Ramos (cell line): ENCODE results near the gene TEDC1.

ENCODE experiments used
- in situ Hi-C: fragments of 300-500 bp; cut with MboI; formaldehyde crosslinking; loops from one replicate; pipeline ENCODE4 v1.14.3; 2022; ENCODE audit warnings: low sequenced_read_pairs; ENCODE audit not compliant: unreplicated experiment

The TEDC1 gene

DNA sequence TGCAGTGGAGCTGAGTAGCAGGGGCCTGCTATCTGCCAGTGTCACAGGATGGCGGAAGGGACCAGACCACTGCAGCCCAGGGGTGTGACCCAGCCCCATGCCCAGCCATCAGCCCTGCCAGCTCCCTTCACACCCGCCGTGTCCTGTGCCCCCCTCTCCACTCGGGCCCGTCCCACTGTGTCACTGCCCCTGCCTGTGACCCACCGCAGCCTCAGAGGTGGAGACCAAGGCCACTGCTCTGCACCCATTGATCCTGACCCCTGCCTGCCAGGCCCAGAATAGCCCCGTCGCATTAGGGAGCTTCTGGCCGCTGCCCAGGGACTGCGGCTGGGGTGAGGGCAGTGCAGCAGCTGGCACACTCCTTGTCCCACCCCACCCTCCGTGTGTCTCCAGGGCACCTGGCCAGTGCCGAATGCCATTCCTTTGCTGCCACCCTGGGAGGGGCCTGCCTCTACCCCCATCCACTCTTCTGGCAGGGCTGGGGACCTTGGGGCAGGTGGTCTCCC, 18.5 kb upstream of the TEDC1 start:
- in situ Hi-C loops, result no loop called here

DNA sequence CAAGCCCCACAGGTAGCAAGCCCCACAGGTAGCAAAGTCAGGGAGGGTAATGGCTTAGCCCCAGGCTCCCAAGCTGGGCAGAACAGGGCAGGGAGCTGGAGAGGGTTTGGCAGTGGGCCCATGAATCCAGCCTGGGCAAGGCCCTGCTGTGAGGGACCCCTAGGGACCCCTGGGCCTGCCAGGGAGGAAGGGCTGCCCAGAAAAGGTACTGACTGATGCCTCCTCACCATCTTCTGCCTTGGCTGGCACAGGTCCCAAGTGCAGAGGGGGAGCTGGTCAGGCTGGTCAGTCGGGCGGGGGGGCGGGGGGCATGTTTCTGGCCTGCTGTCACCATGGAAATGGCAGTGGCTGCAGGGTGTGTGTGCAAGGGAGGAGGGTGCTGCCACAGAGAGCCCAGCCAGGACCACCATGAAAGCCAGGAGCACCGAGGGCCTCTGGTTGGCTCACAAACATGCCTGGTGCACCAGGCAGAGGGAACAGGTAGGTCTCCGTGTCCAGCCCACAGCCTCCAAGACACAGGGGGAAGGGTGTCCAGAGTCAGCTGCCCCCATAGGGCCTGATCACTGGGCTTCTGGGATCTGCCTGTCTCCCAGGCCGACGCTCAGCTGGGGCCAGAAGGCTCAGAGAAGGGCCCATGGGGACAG, 17.9 kb upstream of the TEDC1 start:
- in situ Hi-C loops, result no loop called here

DNA sequence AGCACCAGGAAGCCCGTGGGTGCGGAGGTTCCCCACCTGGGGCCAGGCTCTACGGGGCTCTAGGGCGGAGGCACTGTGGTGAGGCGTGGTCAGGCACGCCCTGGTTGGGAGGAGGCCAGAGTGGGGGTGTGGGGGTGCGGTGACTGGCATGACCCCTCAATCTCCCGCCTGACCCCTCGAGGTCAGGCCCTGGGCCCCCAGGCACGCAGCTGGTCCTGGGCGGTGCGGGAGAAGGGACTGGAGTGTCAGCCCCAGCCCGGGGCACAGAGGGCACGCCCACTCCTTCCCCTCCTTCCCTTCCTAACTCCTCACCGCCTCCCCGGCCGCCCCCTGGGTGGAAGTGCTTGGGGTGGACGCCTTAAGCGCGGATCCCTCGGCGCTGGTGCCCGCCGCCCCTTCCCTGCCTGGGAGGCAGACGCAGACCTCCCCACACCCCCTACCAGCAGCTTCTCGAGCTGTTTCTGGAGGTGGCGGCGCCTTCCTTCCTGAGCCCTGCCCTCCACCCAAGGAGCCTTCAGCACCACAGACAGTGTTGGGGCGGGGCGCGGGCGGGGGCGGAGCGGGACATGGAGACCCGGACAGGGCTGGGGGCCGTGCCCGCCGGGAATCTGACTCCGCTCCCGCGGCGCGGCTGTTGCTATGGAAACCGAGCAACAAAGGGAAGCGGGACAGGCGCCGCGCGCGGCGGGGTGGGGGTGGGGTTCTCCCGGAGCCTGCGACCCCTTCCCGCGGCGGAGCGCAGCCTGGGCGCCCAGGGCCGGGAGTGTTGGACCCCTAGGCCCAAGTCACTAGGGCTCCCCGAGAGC, 17.2 kb upstream of the TEDC1 start:
- in situ Hi-C loops, result no loop called here

DNA sequence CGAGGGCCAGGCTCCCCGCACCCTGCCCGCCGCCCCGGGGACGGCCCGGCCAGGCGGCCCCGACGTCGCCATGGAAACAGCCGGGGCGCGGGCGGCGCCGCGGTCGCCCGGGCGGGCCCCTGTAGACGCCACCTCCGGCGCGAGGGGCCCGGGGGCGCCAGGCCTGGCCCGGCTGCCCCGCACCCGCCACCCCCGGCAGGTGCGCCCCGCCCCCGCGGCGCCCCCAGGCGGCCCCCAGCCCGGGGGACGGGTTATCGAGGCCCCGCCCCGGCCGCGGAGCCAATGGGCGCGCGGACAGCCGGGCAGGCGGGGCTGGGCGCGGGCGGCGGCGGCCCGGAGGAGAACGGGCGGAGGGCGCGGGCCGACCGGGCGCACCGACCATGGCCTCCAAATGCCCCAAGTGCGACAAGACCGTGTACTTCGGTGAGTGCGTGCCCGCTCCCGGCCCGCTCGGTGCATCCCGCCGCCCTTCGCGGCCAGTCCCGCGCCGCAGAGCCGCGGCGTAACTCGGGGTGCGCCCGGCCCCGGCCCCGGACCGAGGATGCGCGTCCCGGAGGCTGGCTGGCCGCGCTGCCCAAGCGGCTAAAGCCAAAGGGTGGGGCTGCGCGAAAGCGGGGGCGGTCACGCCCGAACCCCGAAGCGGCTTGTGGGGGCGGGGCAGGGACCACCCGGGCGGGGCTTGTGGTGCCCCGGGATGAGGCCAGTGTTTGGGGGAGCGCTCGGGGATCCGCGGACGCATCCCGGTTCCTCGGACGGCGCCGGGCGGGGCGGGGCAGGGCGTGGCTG, 16.4 kb upstream of the TEDC1 start, which contains the start of gene CRIP2:
TSS of gene CRIP2 (plus strand) at position 339 of the 786 bp plus-strand sequence. CDS start at position 381, 42 bp downstream.
- in situ Hi-C loops, result no loop called here

DNA sequence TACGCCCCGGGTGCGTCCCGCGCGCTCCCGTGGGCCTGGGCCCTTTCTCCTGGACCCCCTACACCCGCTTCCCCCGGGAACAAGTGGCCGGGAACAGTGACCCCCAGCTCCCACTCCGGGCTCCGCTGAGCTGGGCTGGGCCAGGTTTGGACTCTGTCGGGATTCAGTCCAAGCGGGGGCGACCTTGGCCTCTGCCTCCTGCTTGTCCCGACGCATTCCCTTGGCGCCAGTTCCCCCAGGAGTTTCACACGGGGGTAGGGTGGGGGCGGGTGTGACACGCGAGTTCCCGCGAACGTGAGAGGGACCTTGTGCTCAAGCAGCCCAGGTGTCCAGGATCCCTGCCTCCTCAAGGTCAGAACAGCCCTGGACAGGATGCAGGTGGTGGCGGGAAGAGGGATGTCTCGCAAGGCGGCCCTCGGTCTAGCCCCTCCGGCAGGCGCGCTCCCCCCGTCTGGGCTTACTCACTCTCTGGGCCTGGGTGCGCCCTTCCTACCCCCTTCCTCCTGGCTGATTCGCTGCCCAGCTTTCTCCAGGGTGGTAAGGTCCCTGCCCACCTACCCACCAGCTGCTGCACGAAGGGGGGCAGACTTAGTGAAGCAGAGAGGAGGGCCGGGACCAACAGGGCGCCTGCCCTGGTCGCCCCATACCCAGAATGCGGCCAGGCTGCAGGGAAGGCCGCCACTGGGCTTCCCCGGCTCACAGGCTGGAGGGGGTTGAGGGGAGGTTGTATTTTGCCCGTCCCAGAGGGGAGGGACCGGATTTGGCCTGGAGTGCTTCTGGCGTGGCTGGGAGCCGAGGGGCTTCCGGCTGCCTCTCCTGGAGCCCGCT, 15.6 kb upstream of the TEDC1 start:
- in situ Hi-C loops, result no loop called here

DNA sequence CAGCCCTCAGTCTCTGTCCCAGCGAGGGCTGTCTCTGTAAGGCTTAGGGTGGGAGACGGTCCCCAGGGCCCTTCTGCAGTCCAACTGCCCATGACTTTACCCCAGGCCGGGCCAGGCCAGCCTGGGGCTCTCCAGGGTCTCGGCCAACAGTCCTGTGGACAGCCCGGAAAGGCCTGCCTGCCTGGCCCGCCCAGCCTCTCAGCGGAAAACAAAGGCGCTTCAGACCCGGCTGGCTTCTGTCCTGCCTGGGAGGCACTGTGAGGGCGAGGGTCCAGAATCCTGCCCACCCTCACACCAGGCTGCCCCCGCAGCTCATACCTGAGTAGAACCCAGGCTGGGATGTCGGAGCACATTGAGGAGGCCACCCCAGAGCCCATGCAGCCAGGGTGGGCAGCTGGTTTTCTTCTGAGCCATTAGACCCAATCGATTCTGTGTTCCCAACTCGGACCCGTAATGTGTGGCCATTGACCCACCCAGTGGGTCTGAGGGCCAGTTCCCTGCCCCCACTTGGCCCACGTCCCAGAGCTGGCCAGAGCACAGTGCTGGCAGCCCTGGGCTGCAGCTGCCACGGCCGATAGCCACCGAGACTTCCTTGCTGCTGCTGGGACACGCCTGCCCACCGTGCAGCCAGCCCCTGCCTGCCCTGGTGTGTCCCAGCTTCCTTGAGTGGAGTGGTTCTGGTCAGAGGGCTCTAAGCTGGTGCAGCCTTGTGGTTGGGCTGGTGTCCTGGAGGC, 14.8 kb upstream of the TEDC1 start:
- in situ Hi-C loops, result no loop called here

DNA sequence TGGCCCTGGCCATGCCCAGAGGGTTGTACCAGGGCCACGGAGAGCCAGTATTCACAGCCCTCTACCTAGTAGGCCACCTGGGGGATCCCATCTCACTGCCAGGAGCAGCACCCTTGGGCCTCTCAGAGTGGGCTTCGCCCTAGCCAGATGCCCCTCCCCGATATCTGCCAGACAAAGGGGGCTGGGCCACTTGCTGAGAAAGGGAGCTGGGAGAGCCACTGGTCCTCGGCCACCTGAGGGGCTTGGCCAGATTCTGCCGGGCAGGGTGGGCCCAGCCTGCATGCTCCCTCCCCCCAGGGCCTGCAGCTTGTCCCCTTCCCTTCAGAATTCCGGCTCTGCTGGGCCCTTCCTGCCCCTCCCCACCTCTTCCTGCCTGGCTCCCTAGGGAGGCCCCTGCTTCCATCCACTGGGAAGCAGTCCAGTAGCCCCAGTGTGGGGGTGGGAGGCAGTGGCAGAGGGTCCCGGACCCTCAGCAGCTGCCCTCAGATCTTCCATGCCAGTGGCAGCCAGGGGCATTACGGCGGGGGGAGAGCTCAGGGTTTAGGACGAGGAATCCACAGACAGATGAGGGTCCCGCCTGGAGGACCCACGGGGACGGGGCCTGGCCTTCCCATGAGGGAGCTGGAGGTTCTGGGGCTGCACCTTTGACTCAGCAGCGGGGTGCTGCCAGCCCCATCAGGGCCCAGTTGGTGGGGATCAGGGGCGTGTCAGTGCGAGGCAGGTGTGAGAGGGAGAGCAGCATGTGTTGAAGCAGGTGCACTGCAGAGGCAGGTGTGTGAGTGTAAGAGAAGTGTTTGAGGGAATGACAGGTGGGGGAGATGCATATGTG, 14.0 kb upstream of the TEDC1 start:
- in situ Hi-C loops, result no loop called here

DNA sequence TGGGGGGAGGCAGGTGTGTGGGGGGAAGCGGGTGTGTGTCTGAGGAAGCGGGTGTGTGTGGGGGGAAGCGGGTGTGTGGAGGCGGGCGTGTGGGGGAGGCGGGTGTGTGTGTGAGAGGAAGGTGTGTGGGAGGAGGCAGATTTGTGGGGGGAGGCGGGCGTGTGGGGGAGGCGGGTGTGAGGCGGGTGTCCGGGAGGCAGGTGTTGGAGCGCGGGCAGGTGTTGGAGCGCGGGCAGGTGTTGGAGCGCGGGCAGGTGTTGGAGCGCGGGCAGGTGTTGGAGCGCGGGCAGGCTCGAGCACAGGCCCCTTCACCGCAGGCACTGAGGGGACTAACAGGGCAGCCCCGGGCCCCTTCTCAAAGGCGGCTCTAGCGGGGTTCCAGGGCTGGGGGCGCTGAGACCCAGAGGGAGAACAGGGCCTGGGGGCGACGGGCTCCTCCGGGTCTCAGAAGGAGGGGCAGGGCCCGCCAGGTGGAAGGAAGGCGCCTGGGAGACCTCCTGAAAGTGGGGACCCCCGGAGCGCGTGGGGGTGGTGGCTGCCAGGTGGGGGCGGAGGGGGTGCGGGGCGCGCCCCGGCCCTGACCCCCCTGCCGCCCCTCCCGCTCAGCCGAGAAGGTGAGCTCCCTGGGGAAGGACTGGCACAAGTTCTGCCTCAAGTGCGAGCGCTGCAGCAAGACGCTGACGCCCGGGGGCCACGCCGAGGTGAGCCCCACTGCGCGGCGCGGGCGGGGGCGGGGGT, 13.2 kb upstream of the TEDC1 start:
- in situ Hi-C loops, result no loop called here

DNA sequence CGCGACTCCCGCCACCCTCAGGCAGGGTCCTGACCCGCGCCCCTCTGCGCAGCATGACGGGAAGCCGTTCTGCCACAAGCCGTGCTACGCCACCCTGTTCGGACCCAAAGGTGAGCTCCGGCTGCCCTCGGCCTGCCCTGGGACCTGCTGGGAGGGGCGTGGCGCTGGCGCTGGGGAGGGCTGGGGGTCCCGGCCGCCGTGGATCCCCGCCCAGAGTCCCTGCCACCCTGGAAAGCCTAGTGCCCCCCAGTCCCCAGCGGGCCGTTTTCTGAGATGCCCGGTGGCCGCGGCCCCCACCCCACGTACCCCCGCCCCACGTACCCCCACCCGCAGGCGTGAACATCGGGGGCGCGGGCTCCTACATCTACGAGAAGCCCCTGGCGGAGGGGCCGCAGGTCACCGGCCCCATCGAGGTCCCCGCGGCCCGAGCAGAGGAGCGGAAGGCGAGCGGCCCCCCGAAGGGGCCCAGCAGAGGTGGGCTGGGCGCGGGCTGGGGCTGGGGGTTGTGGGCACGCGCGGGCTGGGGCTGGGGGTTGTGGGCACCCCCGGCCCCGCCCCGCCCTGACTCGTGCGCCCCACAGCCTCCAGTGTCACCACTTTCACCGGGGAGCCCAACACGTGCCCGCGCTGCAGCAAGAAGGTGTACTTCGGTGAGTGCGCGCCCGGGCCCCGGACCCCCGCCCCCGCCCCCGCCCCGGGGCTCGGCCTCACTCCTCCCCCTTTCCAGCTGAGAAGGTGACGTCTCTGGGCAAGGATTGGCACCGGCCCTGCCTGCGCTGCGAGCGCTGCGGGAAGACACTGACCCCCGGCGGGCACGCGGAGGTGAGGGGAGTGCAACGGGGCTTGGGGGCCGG, 12.4 kb upstream of the TEDC1 start:
- in situ Hi-C loops, result no loop called here

DNA sequence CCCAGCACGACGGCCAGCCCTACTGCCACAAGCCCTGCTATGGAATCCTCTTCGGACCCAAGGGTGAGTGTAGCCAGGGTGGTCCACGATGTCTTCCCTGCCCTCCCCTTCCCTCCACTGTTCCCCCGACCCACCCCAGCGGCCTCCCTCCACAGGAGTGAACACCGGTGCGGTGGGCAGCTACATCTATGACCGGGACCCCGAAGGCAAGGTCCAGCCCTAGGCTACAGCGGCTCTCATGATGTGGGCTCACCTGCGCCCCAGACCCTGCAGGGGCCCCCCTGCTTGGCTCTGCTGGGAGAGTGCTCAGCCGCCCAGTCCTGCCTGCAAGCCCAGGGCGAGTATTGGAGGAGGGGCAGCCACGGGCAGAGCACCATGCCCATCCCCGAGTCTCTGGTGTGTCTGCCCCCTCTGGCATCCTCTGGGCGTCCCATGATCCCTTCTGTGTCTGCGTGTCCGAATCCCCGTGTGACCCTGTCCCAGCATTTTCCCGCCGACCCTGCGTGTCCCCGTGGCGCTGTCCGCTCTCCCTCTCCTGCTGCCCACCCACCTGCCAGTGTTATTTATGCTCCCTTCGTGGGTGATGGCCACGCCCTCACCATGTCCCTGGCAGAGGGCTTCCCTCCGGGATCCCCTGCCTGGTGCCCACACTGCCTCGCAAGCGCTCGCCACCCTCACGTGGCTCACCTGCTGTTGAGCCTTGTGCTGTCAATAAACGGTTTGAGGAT, 11.5 kb upstream of the TEDC1 start:
- in situ Hi-C loops, result no loop called here

DNA sequence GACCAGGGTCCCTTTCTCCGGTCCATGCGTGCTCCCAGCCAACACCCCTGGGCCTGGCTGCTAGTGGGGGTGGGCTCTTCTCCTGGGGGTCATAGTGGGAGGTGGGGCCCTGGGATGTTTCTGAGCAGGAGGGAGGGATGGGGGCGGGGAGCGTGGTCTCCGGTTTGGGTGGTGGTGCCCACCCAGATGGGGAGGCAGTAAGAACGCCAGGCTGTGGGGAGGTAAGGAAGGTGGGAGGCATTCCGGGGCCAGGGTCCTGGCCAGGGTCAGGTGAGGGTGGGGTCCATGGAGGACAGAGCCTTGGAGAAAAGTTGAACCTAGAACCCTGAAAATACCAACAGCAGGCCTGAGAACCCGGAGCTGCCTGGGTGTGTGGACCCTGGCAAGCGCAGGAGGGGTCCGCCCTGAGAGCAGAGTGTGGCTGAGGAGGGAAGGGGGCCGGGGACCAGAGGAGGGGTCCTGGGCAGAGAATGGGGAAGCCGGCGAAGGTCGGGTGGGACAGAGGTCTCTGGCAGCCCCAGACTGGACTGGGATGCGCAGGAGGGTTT, 10.8 kb upstream of the TEDC1 start:
- in situ Hi-C loops, result no loop called here

DNA sequence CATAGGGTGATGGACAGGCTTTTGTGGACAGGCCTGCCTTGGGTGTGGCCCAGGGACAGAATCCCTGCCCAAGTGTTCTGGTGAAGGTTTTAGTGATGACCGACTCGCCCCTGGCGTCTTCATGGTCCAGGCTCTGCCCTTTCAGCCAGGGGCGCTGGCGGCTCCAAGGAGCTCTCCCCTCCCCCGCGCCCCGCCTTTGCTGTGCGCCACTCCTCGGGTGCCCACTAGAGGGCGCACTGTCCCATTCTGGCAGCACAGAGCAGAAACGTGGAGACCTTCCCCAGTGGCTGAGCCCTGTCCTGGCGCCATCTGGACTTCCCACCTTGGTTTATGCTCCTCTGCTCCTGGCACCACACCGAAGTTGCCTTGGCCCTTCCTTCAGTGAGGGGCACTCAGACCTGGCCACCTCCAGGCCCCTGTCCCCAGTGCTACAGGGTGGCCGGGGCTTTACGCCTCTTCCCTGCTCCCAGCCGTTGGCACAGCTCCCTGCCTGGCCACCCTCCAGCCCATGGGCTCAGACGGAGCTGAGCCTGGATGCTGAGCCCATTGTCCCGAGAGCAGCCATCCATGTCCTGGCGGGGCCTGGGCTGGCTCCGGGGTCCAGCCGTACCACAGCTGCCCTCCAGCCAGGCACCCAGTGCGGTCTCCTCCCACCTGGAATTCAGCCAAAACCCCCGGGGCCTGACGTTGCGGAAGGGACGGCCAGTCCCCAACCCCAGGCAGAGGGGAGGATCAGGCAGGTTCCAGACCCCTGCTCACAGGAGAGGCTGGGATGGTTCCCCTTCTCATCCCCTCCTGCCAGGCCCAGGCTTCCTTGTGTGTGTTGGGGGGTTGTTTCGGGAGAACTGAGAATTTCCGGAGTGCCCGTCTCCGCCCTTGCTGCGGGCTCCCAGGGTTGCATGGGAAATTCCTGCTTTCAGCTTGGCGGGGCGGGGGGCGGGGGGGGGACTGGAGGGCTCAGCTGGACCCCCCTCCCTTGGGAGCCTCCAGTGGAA, 9.9 kb upstream of the TEDC1 start:
- in situ Hi-C loops, result no loop called here

DNA sequence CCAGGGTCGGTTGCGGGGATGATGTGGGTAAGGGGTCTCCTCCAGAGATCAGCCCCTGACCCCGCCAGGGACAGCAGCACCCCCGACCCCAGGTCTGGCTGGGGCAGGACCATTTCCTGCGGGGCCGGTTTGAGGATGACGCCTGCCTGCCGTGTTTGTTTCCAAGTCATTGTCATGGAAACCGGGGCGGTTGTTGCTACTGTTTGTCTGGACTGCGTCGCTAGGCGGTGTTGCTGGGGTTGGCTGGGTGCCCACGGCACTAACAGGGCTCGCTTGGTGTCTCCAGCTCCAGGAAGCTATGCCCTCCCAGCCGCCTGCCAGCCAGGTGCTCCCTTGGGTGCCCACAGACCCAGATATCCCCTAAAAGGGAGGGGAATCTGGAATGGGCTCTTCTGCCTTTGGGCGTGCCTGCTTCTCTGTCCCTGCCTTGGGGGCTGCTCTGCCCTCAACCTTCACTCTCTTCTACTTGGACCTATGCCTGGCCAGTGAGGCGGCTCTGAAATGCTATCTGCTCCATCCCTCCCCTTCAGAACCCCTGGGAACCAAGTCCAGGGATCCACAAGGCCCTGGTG, 9.1 kb upstream of the TEDC1 start:
- in situ Hi-C loops, result no loop called here

DNA sequence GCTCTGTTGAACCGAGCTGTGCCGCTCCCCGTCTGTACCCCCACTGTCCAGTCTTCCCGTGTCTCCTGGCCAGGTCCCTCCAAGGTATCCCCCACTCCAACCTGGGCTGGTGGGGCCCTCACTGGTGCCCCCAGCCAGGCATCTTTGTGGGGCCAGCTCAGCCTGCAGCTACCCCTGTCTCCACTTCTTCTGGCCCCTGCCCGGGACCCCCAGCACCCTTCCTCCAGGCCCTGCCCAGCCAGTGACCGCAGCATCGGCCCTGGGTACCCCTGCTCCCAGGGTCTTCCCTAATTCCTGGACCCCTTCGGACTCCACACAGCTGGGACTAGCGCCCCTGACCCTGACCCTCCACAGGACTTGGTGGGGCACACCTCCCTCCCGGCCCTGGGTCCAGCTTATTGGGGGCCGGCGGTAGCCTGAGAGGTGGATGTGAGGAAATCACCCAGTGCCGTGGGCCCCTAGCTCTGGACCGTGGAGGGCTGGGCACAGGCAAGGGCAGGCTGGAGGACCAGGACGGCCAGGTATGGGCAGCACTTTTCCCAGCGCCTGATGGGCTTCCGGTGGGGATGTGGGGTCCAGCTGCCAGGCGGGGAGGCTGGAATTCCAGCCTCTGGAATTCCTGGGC, 8.4 kb upstream of the TEDC1 start:
- in situ Hi-C loops, result no loop called here
